Testis (tissue), 2 donors: Measurements from ENCODE around the gene WDR75.

Source experiments
- POLR2A ChIP-seq: fragments of 450-650 bp; IDR thresholded peaks from one replicate; pipeline ENCODE4 v1.6.1; 2017; ENCODE audit warnings: antibody characterized with exemption, mild to moderate bottlenecking, moderate library complexity
- TF ChIP-seq, protein P1 (sequence below), 3 experiments: fragments of 450-650 bp in 2 of 3; fragments of 200-600 bp in 1 of 3; sonication (generic) in 1 of 3; IDR thresholded peaks; one replicate each; pipeline ENCODE4 v1.5.1; 2016 to 2019; ENCODE audit warnings: antibody characterized with exemption in 3 of 3, mild to moderate bottlenecking in 2 of 3, moderate library complexity in 1 of 3

DNA sequence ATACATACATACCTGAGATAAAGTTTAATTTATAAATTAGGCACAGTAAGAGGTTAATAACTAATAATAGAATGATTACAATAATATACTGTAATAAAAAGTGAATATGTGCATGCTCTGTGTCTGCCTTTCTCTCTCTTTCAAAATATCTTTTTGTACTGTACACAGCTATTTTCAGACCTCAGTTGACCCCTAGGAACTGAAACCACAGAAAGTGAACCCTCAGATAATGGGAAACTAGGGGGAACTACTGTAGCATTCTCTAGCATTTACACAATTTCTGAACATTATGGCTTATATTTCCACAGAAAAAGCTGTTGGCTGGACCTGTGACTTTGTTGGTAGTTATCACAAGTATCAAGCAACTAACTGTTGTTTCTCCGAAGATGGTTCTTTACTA lies 25.9 kb downstream of the WDR75 start:
- TF ChIP-seq, protein P1, sequence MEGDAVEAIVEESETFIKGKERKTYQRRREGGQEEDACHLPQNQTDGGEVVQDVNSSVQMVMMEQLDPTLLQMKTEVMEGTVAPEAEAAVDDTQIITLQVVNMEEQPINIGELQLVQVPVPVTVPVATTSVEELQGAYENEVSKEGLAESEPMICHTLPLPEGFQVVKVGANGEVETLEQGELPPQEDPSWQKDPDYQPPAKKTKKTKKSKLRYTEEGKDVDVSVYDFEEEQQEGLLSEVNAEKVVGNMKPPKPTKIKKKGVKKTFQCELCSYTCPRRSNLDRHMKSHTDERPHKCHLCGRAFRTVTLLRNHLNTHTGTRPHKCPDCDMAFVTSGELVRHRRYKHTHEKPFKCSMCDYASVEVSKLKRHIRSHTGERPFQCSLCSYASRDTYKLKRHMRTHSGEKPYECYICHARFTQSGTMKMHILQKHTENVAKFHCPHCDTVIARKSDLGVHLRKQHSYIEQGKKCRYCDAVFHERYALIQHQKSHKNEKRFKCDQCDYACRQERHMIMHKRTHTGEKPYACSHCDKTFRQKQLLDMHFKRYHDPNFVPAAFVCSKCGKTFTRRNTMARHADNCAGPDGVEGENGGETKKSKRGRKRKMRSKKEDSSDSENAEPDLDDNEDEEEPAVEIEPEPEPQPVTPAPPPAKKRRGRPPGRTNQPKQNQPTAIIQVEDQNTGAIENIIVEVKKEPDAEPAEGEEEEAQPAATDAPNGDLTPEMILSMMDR (IDR thresholded peaks at IDR 0.05) = no peak
- no peak for TF ChIP-seq POLR2A
